ENCODE measurements around the gene RANBP1. TPM values are rescaled to one million over a fixed set of nuclear protein-coding genes. Genes with fewer than 3 reads are reported as not detected.

The RANBP1 gene
- 117 and 128 TPM in 2 replicates for total RNA-seq

DNA sequence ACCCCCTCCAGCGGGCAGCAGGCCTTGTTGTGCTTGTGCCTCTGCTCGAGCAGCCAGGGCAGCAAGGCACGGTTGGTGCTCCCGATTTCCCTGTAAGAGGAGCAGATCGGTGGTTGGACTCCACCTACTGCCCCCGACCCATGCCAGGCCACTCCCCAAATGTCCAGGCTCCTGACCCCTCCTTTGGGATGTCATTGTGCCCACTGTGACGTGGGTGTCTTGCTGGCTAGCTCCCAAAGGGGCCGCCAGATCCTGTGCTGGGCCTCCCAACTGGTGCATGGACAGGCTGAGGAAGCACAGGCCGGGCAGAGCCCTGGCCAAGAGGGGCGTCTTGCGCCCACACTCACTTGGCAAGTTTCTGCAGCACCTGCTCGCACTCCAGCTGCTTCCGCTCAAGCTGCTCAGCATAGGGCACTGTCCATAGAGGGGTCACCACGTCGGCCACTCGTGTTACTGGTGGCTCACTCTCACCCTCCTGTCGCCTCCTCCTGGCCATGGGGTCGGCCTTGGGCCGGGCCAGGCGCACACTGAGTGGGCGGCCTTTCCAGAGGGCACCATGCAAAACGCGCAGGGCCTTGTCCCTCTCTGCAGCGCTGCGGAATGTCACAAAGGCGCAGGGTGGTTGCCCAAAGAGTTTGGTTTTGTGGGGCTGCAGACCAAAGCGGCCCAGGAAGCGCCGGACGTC is at the start of gene RANBP1:
Gene RANBP1 (plus strand): TSS at position 414 of the 685 bp plus-strand sequence. CDS start 81 bp downstream, at position 495.

DNA sequence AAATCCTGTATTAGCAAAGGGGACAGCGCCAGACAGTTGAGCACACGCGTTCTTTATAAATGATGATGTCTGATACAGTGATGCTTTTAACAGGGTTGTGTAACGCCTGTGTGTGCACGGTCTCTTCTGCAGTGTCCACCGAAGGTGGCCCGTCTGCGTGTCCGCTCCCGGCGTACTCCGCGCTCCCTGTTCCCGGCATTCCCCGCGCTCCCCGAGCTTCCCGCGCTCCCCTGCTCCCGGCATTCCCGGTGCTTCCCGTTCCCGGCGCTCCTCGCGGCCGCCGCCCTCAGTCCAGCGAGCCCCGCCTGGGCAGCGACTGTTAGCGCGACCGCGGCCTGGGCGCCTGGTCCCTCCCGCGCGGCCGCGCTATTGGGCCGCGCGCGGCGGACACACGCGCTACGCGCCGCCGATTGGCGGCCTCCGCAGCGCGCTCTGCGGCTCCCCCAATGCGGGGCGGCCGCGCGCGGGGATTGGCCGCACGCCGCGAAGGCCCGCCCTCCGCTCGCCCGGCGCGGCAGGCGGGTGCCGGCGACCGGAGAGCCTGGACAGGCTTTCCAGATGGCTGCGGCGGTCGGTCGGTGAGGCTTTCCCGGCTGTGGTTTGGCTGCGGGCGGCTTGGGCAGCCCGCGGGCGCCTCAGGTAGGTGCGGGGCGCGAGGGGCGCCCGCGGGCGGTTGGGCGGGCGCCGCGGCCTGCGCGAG is 36.0 kb upstream of the RANBP1 start, which contains the start of gene DGCR8:
Gene DGCR8 (plus strand): TSS at position 497 of the 700 bp plus-strand sequence. CDS start 5,723 bp downstream, outside the sequence.

DNA sequence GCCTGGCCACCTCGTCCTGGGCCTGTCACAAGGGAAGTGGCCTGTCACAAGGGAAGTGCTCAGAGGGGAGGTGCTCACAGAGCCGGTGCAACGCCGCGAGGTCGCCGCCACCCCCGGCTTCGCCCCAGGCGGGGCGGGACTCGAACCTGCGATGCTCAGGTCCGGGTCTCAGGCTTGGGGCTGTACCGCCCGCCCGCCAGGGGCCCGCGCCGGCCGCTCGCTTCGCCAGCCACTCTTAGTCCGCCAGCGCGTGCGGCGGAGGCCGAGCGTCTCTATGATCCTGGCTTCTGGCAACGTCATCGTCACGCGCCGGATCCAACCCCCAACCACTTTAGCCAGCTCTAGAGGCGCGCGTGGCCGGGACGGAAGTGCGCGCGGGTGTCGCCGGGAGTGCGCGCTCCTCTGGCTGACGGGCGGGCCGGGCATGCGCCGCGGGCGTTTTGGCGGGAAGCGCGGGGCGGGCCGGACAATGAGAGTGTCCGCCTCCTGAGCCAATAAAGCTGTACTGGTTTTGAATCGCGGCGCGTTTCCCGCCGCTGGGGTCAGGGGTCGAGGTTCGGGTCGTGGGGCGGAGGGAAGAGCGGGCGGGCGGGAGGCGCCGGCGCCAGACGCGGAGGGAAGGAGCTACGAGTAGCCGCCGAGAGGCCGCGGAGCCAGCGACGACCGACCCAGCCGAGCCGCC is 1.2 kb downstream of the RANBP1 start, which contains the start of gene TRMT2A:
Gene TRMT2A (minus strand): TSS at position 276 of the 682 bp plus-strand sequence. CDS start 320 bp downstream, outside the sequence.

GRCh38 chr22:20131597-20131858 is 15.6 kb downstream of the RANBP1 start, which contains the start of gene ZDHHC8:
Gene ZDHHC8, plus strand, starts transcription at chr22:20131804. Its CDS starts 144 bp downstream, at chr22:20131948.

GRCh38 chr22:20150381-20151275 is 34.7 kb downstream of the RANBP1 start, which contains the start of gene CCDC188:
Gene CCDC188, minus strand, starts transcription at chr22:20151055. Its CDS starts 69 bp downstream, at chr22:20150986.

Small RNA genes lying within 50 kb of the gene (small RNA-seq; reads per million reads assigned to genes)
- not detected for gene MIR6816
- not detected for gene RF00017
- not detected for gene RF00599

Other genes starting within 250 kb of the RANBP1 start
- gene COMT, start 174.3 kb upstream of the RANBP1 start, total RNA-seq, result 222 and 228 TPM in 2 replicates
- 13.3 and 16.5 TPM in 2 replicates for gene TXNRD2, start 174.3 kb upstream of the RANBP1 start, total RNA-seq
- gene ARVCF, start 99.3 kb upstream of the RANBP1 start, total RNA-seq, result 21.4 and 25.2 TPM in 2 replicates
- gene TANGO2, start 95.0 kb upstream of the RANBP1 start, total RNA-seq, result 44.9 and 51.9 TPM in 2 replicates
- gene DGCR8, start 35.9 kb upstream of the RANBP1 start, total RNA-seq, result 23.0 and 28.5 TPM in 2 replicates
- gene TRMT2A, start 1.1 kb downstream of the RANBP1 start, total RNA-seq, result 30.1 and 30.6 TPM in 2 replicates
- gene ZDHHC8, start 15.7 kb downstream of the RANBP1 start, total RNA-seq, result 10.6 and 12.5 TPM in 2 replicates
- gene CCDC188, start 35.0 kb downstream of the RANBP1 start, total RNA-seq, result 0.65 and 1.3 TPM in 2 replicates
- 0.22 and 0.26 TPM in 2 replicates for gene RTN4R, start 152.2 kb downstream of the RANBP1 start, total RNA-seq
- gene DGCR6L, start 204.0 kb downstream of the RANBP1 start, total RNA-seq, result 48.0 and 54.7 TPM in 2 replicates